Prostate gland (tissue), 2 donors: ENCODE data around the gene OR7G1. TPM values are rescaled to one million over a fixed set of nuclear protein-coding genes. Genes with fewer than 3 reads are reported as not detected.

Experiments
- DNase-seq: peaks from one replicate; pipeline ENCODE4 v3.0.0-alpha.2; 2019; ENCODE audit warnings: low spot score
- H3K27ac ChIP-seq, 2 donors: fragments of 200-600 bp; sonication (generic); 2 replicates each; pipeline ENCODE4 v1.5.1; 2017 to 2019
- H3K27me3 ChIP-seq: fragments of 200-600 bp; sonication (generic); replicated peaks from 2 replicates; pipeline ENCODE4 v1.5.1; 2019; ENCODE audit not compliant: insufficient read depth
- H3K36me3 ChIP-seq, 2 donors: fragments of 200-600 bp; sonication (generic); 1 replicate in 1 of 2; 2 replicates in 1 of 2; pipeline versions ENCODE4 v1.5.1 to v1.8.1; 2017 to 2019
- H3K4me1 ChIP-seq: fragments of 200-600 bp; sonication (generic); replicated peaks from 2 replicates; pipeline ENCODE4 v1.5.1; 2019
- H3K4me3 ChIP-seq, 2 donors: fragments of 200-600 bp; sonication (generic); 2 replicates each; pipeline ENCODE4 v1.5.1; 2017 to 2019
- H3K9me3 ChIP-seq: fragments of 200-600 bp; sonication (generic); 2 replicates; pipeline ENCODE4 v1.5.1; 2017
- POLR2A ChIP-seq: fragments of 450-650 bp; IDR thresholded peaks from one replicate; pipeline ENCODE4 v1.6.1; 2016; ENCODE audit warnings: antibody characterized with exemption, mild to moderate bottlenecking
- POLR2AphosphoS5 ChIP-seq: sonication (generic); formaldehyde crosslinking; IDR thresholded peaks from one replicate; pipeline ENCODE4 v1.6.1; 2017; ENCODE audit warnings: antibody characterized with exemption
- WGBS: methylation state at CpG from one replicate; pipeline ENCODE4 v1.1.5; 2018; 5-methylcytosine and 5-hydroxymethylcytosine counted together
- intact Hi-C: fragments of 100-400 bp; cut with DNase I; formaldehyde crosslinking; loops from one replicate; pipeline ENCODE4 v1.14.2; 2022
- total RNA-seq, 2 donors: library from RNA; depleted of rRNA; stranded (reverse); fragments of >200 nt; gene quantifications; one replicate each; pipeline ENCODE4 v1.1.0, GENCODE V29; 2016
- TF ChIP-seq, protein P1 (sequence below), 4 experiments: fragments of 200-600 bp in 2 of 4; fragments of 450-650 bp in 2 of 4; sonication (generic) in 2 of 4; IDR thresholded peaks; 1 replicate in 3 of 4; 2 replicates in 1 of 4; pipeline ENCODE4 v1.5.1; 2016 to 2019; ENCODE audit warnings: antibody characterized with exemption in 4 of 4, mild to moderate bottlenecking in 2 of 4, moderate library complexity in 2 of 4

Gene OR7G1
- total RNA-seq, 2 donors from 2014 or later = not detected

DNA sequence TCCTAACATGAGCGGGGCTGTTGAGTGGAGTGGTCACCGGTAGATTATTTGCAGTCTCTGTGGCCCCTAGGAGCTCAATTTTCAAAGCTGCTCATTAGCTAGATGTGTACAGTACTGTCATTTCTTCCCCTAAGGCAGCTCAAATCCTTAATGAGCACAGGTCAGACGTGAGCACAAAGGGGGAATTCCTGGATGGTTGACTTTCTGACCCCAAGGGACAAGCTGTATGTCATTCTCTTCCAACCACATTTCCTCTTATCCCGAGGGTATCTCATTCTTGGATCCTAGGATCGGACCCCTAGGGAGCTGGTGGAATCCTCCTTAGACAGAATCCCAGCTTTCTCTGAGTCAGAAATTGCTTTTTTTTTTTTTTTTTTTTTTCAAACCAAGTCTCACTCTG lies 16.9 kb upstream of the OR7G1 start:
- WGBS = 64% methylated on average over 5 of the region's 5 CpGs
- H3K9me3 ChIP-seq = no peaks in the 10 kb centered on the region
- no peaks in the 10 kb centered on the region for H3K36me3 ChIP-seq
- H3K27me3 ChIP-seq = peaks cover 2% of the 10 kb centered on the region
- TF ChIP-seq POLR2A = no peak
- no peak for TF ChIP-seq POLR2AphosphoS5
- TF ChIP-seq, protein P1, sequence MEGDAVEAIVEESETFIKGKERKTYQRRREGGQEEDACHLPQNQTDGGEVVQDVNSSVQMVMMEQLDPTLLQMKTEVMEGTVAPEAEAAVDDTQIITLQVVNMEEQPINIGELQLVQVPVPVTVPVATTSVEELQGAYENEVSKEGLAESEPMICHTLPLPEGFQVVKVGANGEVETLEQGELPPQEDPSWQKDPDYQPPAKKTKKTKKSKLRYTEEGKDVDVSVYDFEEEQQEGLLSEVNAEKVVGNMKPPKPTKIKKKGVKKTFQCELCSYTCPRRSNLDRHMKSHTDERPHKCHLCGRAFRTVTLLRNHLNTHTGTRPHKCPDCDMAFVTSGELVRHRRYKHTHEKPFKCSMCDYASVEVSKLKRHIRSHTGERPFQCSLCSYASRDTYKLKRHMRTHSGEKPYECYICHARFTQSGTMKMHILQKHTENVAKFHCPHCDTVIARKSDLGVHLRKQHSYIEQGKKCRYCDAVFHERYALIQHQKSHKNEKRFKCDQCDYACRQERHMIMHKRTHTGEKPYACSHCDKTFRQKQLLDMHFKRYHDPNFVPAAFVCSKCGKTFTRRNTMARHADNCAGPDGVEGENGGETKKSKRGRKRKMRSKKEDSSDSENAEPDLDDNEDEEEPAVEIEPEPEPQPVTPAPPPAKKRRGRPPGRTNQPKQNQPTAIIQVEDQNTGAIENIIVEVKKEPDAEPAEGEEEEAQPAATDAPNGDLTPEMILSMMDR (IDR thresholded peaks at IDR 0.05) = no peak
- H3K4me1 ChIP-seq = no peaks in the 10 kb centered on the region
- H3K27ac ChIP-seq = no peak overlapping the region
- intact Hi-C loops = no loop called here
- DNase-seq = no peak
- H3K4me3 ChIP-seq = no peak overlapping the region

DNA sequence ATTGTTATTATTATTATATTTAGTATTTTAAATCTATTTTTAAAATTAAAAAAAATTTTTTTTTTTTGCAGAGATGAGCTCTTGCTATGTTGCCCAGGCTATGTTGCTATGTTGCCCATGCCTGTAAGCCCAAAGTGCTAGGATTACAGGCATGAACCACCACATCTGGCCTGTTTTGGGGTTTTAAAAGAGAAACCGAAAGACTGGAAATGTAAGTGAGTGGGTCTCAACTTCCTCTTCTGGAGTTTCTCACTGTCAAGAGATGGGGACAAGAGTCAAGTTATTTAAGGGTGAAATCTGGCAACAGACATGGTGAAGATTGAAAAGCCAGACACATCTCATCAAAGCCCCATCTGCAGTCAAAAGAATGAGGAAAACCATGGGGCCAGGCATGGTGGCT lies 15.4 kb upstream of the OR7G1 start:
- intact Hi-C loops = no loop called here
- TF ChIP-seq POLR2A = no peak
- TF ChIP-seq POLR2AphosphoS5 = no peak
- TF ChIP-seq, protein P1 (IDR thresholded peaks at IDR 0.05) = no peak
- H3K9me3 ChIP-seq = no peaks in the 10 kb centered on the region
- H3K27ac ChIP-seq = no peak overlapping the region
- DNase-seq = no peak
- H3K27me3 ChIP-seq = peaks cover 2% of the 10 kb centered on the region
- no peaks in the 10 kb centered on the region for H3K36me3 ChIP-seq
- WGBS = 77% methylated on average over 1 of the region's 1 CpG
- no peak overlapping the region for H3K4me3 ChIP-seq
- H3K4me1 ChIP-seq = no peaks in the 10 kb centered on the region

DNA sequence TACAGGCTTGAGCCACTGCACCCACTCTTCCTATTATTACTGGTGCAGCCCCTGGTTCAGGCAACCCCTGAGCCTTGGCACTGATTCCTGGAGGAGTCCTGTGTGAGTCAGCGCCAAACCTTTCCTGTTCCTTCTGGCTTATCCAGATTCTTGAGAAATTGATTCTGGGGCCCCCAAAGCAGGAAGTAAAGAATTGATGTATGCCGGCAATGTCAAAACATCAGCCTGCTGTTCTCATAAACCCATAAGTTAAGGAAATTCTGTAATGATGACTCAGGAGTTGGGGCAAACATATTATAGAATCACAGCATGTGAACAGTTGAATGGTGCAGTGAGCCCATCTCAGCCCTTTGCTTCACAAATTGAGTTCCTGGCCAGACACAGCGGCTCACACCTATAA lies 12.6 kb upstream of the OR7G1 start:
- H3K27ac ChIP-seq = no peak overlapping the region
- H3K27me3 ChIP-seq = peaks cover 2% of the 10 kb centered on the region
- H3K4me3 ChIP-seq = no peak overlapping the region
- no peak for DNase-seq
- H3K36me3 ChIP-seq = no peaks in the 10 kb centered on the region
- no peaks in the 10 kb centered on the region for H3K4me1 ChIP-seq
- 56% methylated on average over 3 of the region's 3 CpGs for WGBS
- TF ChIP-seq, protein P1 (IDR thresholded peaks at IDR 0.05) = no peak
- TF ChIP-seq POLR2A = no peak
- intact Hi-C loops = no loop called here
- no peaks in the 10 kb centered on the region for H3K9me3 ChIP-seq

DNA sequence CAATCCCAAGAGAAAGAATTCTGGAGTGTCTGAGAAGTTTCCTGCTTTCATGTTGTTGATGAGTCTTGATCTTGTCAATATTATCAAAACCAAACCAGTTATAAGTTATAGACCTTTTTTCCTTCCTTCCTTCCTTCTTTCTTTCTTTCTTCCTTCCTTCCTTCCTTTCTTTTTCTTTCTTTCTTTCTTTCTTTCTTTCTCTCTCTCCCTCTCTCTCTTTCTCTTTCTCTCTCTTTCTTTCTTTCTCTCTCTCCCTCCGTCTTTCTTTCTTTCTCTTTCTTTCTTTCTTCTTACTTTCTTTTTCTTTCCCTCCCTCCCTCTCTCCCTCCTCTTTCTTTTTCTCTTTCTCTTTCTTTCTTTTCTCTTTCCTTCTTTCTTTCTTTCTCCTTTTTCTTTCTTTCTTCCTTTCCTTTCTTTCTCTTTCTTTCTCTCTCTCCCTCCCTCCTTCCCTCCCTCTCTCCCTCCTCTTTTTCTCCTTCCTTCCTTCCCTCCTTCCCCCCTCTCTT lies 11.4 kb upstream of the OR7G1 start, which contains the start of gene OR7G3:
Gene OR7G3, minus strand, starts transcription at position 51 of the 506 bp plus-strand sequence. Its CDS starts 0 bp downstream, at position 51.
- intact Hi-C loops = no loop called here
- no peak for DNase-seq
- whole genome bisulfite sequencing = 92% methylated on average over 1 of the region's 1 CpG
- H3K27me3 ChIP-seq = peaks cover 2% of the 10 kb centered on the region
- no peaks in the 10 kb centered on the region for H3K36me3 ChIP-seq
- H3K9me3 ChIP-seq = no peaks in the 10 kb centered on the region
- no peaks in the 10 kb centered on the region for H3K4me1 ChIP-seq
- no peak within 1 kb of the TSS for H3K4me3 ChIP-seq
- no peak within 1 kb of the TSS for H3K27ac ChIP-seq
- TF ChIP-seq POLR2AphosphoS5 = no peak

DNA sequence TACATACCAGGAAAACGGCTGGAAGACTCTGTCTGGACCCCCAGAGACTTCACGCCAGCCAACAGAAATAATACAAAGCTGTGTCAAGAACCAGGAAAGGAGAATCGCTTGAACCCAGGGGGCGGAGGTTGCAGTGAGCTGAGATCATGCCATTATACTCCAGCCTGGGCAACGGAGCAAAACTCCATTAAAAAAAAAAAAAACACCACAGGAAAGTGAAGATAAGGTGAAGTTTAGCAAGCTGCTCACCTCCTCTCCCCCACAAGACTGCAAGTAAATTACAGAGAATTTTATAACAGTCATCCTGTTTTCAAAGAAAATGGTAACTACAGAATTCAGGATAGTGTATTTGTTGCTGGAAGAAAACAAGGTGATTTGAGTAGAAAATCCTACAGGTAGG lies 984 bp upstream of the OR7G1 start:
- H3K4me1 ChIP-seq = no peaks in the 10 kb centered on the region
- H3K9me3 ChIP-seq = no peaks in the 10 kb centered on the region
- no peaks in the 10 kb centered on the region for H3K36me3 ChIP-seq
- no peak for DNase-seq
- no peaks in the 10 kb centered on the region for H3K27me3 ChIP-seq
- intact Hi-C loops = no loop called here
- H3K4me3 ChIP-seq = no peak overlapping the region
- no peak overlapping the region for H3K27ac ChIP-seq
- 54% methylated on average over 5 of the region's 5 CpGs for WGBS
- TF ChIP-seq POLR2AphosphoS5 = no peak
- TF ChIP-seq, protein P1 (IDR thresholded peaks at IDR 0.05) = no peak
